Measurements from ENCODE around the gene RS1. TPM values are rescaled to one million over a fixed set of nuclear protein-coding genes. Genes with fewer than 3 reads are reported as not detected.

Gene RS1
- total and polyA plus RNA-seq, 9 donors, result not detected

GRCh38 chrX:18654875-18655836, 16.8 kb downstream of the RS1 start:
- Histone ChIP-seq H3K4me1 (ENCODE audit: insufficient read depth) (no peaks in the 10 kb centered on the region), H3K27me3 (no peaks in the 10 kb centered on the region), H3K27ac (no peak overlapping the region), H3K9me3 (no peaks in the 10 kb centered on the region), H3K4me3 (no peak overlapping the region), H3K36me3 (no peaks in the 10 kb centered on the region)
- no peak for TF ChIP-seq POLR2A (IDR thresholded peaks at IDR 0.05)
- TF ChIP-seq CTCF (IDR thresholded peaks at IDR 0.05), result no peak
- TF ChIP-seq EP300 (IDR thresholded peaks at IDR 0.05), result no peak
- intact Hi-C loops (cut with DNase I), result no loop called here
- no peak for DNase-seq
- WGBS, 3 donors, result 26 to 34% (median 28%) methylated on average over 5 of the region's 5 CpGs

- Histone ChIP-seq H3K27me3 (no peaks in the 10 kb centered on the region), H3K36me3 (no peaks in the 10 kb centered on the region), H3K4me3 (no peak overlapping the region), H3K9me3 (no peaks in the 10 kb centered on the region), H3K4me1 (ENCODE audit: insufficient read depth) (no peaks in the 10 kb centered on the region), H3K27ac (no peak overlapping the region)
- intact Hi-C loops (cut with DNase I), result no loop called here
- DNase-seq, result no peak
- no peak for TF ChIP-seq EP300 (IDR thresholded peaks at IDR 0.05)
- no peak for TF ChIP-seq CTCF (IDR thresholded peaks at IDR 0.05)
- TF ChIP-seq POLR2A (IDR thresholded peaks at IDR 0.05), result no peak
Observed at GRCh38 chrX:18652636-18653035, 19.3 kb downstream of the RS1 start.

GRCh38 chrX:18650662-18651061, 21.2 kb downstream of the RS1 start:
- no peaks in the 10 kb centered on the region for H3K4me1 ChIP-seq (ENCODE audit: insufficient read depth)
- H3K9me3 ChIP-seq, result no peaks in the 10 kb centered on the region
- H3K36me3 ChIP-seq, result no peaks in the 10 kb centered on the region
- H3K4me3 ChIP-seq, result no peak overlapping the region
- H3K27me3 ChIP-seq, result no peaks in the 10 kb centered on the region
- TF ChIP-seq EP300 (IDR thresholded peaks at IDR 0.05) (no peak), CTCF (IDR thresholded peaks at IDR 0.05) (no peak), POLR2A (IDR thresholded peaks at IDR 0.05) (no peak)
- no peak overlapping the region for H3K27ac ChIP-seq
- intact Hi-C loops (cut with DNase I), result no loop called here
- 82 to 90% (median 86%) methylated on average over 6 of the region's 6 CpGs for WGBS, 3 donors
- DNase-seq, result no peak

- H3K27me3 ChIP-seq, result no peaks in the 10 kb centered on the region
- H3K9me3 ChIP-seq, result no peaks in the 10 kb centered on the region
- no peak for DNase-seq
- no peaks in the 10 kb centered on the region for H3K36me3 ChIP-seq
- H3K4me3 ChIP-seq, result no peak overlapping the region
- no peaks in the 10 kb centered on the region for H3K4me1 ChIP-seq (ENCODE audit: insufficient read depth)
- H3K27ac ChIP-seq, result no peak overlapping the region
- intact Hi-C loops (cut with DNase I), result no loop called here
- TF ChIP-seq POLR2A (IDR thresholded peaks at IDR 0.05), result no peak
- TF ChIP-seq EP300 (IDR thresholded peaks at IDR 0.05), result no peak
- no peak for TF ChIP-seq CTCF (IDR thresholded peaks at IDR 0.05)
- 37 to 48% (median 47%) methylated on average over 9 of the region's 9 CpGs for WGBS, 3 donors
Observed at GRCh38 chrX:18649498-18649951, 22.4 kb downstream of the RS1 start.

Data from ovary (tissue), 9 donors.